Natural killer cell treated with Interleukin-12 subunit alpha and Interleukin-12 subunit beta and Interleukin-15 and Interleukin-18, amount 100 ng/mL, for 72 hours (primary cell): ENCODE results near the gene TAS2R38. TPM values are rescaled to one million over a fixed set of nuclear protein-coding genes. Genes with fewer than 3 reads are reported as not detected.

Experiments
- ATAC-seq, 2 donors: fragments of 150-1000 bp; cut with Tn5 transposase in 1 of 2; sonication (Bioruptor Pico), chemical (Tn5 transposase) in 1 of 2; 2 replicates each; pipeline ENCODE4 v1.10.0; 2021
- DNase-seq: peaks from one replicate; pipeline ENCODE4 v3.0.0; 2022; ENCODE audit warnings: low spot score
- H3K27ac Mint-ChIP-seq, 2 donors: 1 replicate in 1 of 2; 2 replicates in 1 of 2; pipeline ENCODE4 v1.8.0; 2022; ENCODE audit warnings: mixed read lengths in 2 of 2, mild to moderate bottlenecking in 1 of 2, moderate library complexity in 1 of 2
- H3K27me3 Mint-ChIP-seq, 2 donors: 1 replicate in 1 of 2; 2 replicates in 1 of 2; pipeline ENCODE4 v1.8.0; 2022; ENCODE audit warnings: mixed read lengths in 2 of 2
- H3K36me3 Mint-ChIP-seq: one replicate; pipeline ENCODE4 v1.8.0; 2022; ENCODE audit warnings: mixed read lengths
- H3K4me1 Mint-ChIP-seq, 2 donors: 1 replicate in 1 of 2; 2 replicates in 1 of 2; pipeline ENCODE4 v1.8.0; 2022; ENCODE audit warnings: low read depth in 2 of 2, mixed read lengths in 2 of 2, mild to moderate bottlenecking in 1 of 2
- H3K4me3 Mint-ChIP-seq: one replicate; pipeline ENCODE4 v1.8.0; 2022; ENCODE audit warnings: mixed read lengths
- H3K9me3 Mint-ChIP-seq: 2 replicates; pipeline ENCODE4 v1.8.0; 2022; ENCODE audit warnings: mixed read lengths
- total RNA-seq, 2 donors: library from RNA; stranded (reverse); gene quantifications; one replicate each; pipeline ENCODE4 v1.2.3, GENCODE V29; 2022

TAS2R38 gene
- not detected for total RNA-seq

GRCh38 chr7:141973673-141974072 lies at the start of gene TAS2R38:
Gene TAS2R38 (minus strand): TSS chr7:141973773. CDS start chr7:141973689, 84 bp downstream.
- Mint-ChIP-seq H3K27ac (no peak within 1 kb of the TSS), H3K36me3 (no peaks in the 10 kb centered on the region), H3K9me3 (no peaks in the 10 kb centered on the region), H3K4me3 (no peak within 1 kb of the TSS), H3K27me3 (no peaks in the 10 kb centered on the region), H3K4me1 (peaks cover 5 to 18% of the 10 kb centered on the region in 2 donors)
- DNase-seq (no peak), ATAC-seq (no peak)

- ATAC-seq: no peak
- no peak for DNase-seq
- Mint-ChIP-seq H3K27ac (peak overlapping the region; percentile 36 to 84), H3K36me3 (no peaks in the 10 kb centered on the region), H3K4me1 (peaks cover 15 to 31% of the 10 kb centered on the region in 2 donors), H3K4me3 (peak overlapping the region; percentile 40), H3K9me3 (no peaks in the 10 kb centered on the region), H3K27me3 (no peaks in the 10 kb centered on the region)
These were observed 44.6 kb upstream of the TAS2R38 start for GRCh38 chr7:142018154-142018553.

DNA sequence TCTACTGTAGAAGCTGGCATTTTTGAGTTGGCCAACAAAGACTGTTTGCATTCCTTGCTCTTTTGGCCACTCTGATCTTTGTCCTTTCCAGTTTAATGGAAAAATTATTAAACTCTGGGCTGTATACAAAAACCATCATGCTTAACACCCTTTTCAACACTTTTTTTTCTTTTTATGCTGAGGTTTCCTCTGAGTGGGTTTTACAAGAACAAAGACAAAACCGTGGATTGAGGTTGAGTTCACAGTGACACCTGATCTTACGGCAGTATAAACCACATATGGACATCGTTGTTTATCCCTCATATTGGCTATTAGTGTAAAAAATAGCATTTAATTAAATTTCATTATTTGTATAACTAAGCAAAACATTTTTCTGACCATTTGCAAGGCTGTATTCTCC lies 43.9 kb upstream of the TAS2R38 start:
- H3K4me1 Mint-ChIP-seq: peaks cover 22 to 37% of the 10 kb centered on the region in 2 donors
- DNase-seq (no peak), ATAC-seq (no peak)
- peak overlapping the region; percentile 17 to 84 for H3K27ac Mint-ChIP-seq
- H3K9me3 Mint-ChIP-seq: no peaks in the 10 kb centered on the region
- H3K27me3 Mint-ChIP-seq: no peaks in the 10 kb centered on the region
- H3K4me3 Mint-ChIP-seq: peak overlapping the region; percentile 47
- H3K36me3 Mint-ChIP-seq: no peaks in the 10 kb centered on the region

- peak; percentile 57 to 84 for ATAC-seq
- H3K27me3 Mint-ChIP-seq: no peaks in the 10 kb centered on the region
These were observed 39.4 kb upstream of the TAS2R38 start for GRCh38 chr7:142012825-142013511.

DNA sequence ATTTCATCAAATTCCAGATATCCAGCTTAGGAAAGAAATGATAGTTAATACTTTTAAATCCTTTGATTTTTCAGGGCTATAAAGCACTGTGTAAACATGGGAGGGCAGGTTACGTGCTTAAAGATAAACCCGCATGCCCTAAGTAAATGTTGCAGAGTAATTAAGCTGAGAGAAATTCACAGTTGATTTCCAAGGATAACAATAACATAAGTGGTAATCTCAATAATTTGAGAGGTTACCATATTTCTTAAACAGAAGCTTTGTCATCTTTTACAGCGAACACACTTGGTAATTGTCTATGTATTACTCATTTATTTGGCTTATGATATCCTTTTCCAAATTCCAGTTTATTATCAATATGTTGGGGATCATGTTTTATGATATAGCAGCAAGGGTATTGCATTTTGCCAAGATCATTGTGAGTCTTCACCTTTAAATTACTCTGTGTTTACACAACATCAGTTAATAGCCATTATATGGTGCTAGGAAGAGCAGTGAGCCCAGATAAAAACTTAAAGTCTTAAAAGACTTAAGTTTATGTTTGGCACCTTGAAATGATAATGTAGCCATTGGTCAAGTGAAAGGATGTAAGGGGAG lies 37.5 kb upstream of the TAS2R38 start:
- DNase-seq (no peak), ATAC-seq (no peak)
- H3K27me3 Mint-ChIP-seq: no peaks in the 10 kb centered on the region
- H3K27ac Mint-ChIP-seq: no peak overlapping the region
- no peak overlapping the region for H3K4me3 Mint-ChIP-seq
- H3K4me1 Mint-ChIP-seq: peaks cover 14 to 36% of the 10 kb centered on the region in 2 donors
- H3K9me3 Mint-ChIP-seq: no peaks in the 10 kb centered on the region
- H3K36me3 Mint-ChIP-seq: no peaks in the 10 kb centered on the region

More at GRCh38 chr7:142012825-142013511, 39.4 kb upstream of the TAS2R38 start:
- H3K4me1 Mint-ChIP-seq: peaks cover 17 to 35% of the 10 kb centered on the region in 2 donors
- H3K9me3 Mint-ChIP-seq: no peaks in the 10 kb centered on the region
- H3K27ac Mint-ChIP-seq: peak overlapping the region; percentile 36 to 84
- DNase-seq: no peak
- peak overlapping the region; percentile 53 for H3K4me3 Mint-ChIP-seq
- H3K36me3 Mint-ChIP-seq: no peaks in the 10 kb centered on the region

- Mint-ChIP-seq H3K27ac (no peak overlapping the region), H3K4me3 (no peak overlapping the region), H3K36me3 (no peaks in the 10 kb centered on the region), H3K27me3 (no peaks in the 10 kb centered on the region), H3K9me3 (no peaks in the 10 kb centered on the region), H3K4me1 (peaks cover 14 to 29% of the 10 kb centered on the region in 2 donors)
- no peak for DNase-seq
- no peak for ATAC-seq
These were observed 35.6 kb upstream of the TAS2R38 start for GRCh38 chr7:142009187-142009586.

- no peaks in the 10 kb centered on the region for H3K27me3 Mint-ChIP-seq
- H3K4me3 Mint-ChIP-seq: peak overlapping the region; percentile 16
- no peak for ATAC-seq
- H3K36me3 Mint-ChIP-seq: no peaks in the 10 kb centered on the region
- H3K27ac Mint-ChIP-seq: peak overlapping the region in 1 of 2 donors; percentile 68
- H3K4me1 Mint-ChIP-seq: peaks cover 6 to 24% of the 10 kb centered on the region in 2 donors
- no peak for DNase-seq
- no peaks in the 10 kb centered on the region for H3K9me3 Mint-ChIP-seq
These were observed 33.0 kb upstream of the TAS2R38 start for GRCh38 chr7:142006577-142006976.

GRCh38 chr7:142002179-142002578 lies 28.6 kb upstream of the TAS2R38 start:
- DNase-seq: no peak
- no peak overlapping the region for H3K4me3 Mint-ChIP-seq
- no peaks in the 10 kb centered on the region for H3K36me3 Mint-ChIP-seq
- no peaks in the 10 kb centered on the region for H3K9me3 Mint-ChIP-seq
- ATAC-seq: no peak
- no peak overlapping the region for H3K27ac Mint-ChIP-seq
- no peaks in the 10 kb centered on the region for H3K27me3 Mint-ChIP-seq
- H3K4me1 Mint-ChIP-seq: peaks cover 6 to 20% of the 10 kb centered on the region in 2 donors

GRCh38 chr7:142001163-142001874 lies 27.7 kb upstream of the TAS2R38 start:
- Mint-ChIP-seq H3K27me3 (peaks cover 0 to 8% of the 10 kb centered on the region in 2 donors), H3K4me3 (no peak overlapping the region), H3K9me3 (no peaks in the 10 kb centered on the region), H3K4me1 (peaks cover 6 to 17% of the 10 kb centered on the region in 2 donors), H3K27ac (no peak overlapping the region), H3K36me3 (peaks cover 6% of the 10 kb centered on the region)
- ATAC-seq (no peak), DNase-seq (no peak)

DNA sequence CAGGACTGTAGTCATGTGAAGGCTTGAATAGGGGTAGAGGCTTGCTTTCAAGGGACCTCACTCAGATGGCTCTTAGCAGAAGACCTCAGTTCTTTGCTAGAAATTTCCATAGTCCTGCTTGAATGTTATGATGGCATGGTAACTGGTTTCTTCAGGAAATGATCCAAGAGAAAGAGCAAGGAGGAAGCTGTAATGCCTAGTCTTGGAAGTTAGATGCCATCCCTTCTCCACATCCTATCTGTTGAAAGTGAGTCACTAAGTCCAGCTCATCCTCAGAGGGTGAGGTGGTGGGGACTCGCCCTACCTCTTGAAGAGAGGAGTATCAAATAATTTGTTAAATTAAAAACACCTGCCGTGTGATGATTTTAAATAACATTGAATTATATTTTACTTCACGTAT lies 26.7 kb upstream of the TAS2R38 start:
- no peak for DNase-seq
- H3K4me3 Mint-ChIP-seq: no peak overlapping the region
- H3K4me1 Mint-ChIP-seq: peaks cover 7 to 22% of the 10 kb centered on the region in 2 donors
- peaks cover 7% of the 10 kb centered on the region for H3K36me3 Mint-ChIP-seq
- H3K9me3 Mint-ChIP-seq: no peaks in the 10 kb centered on the region
- H3K27ac Mint-ChIP-seq: no peak overlapping the region
- H3K27me3 Mint-ChIP-seq: peaks cover 0 to 10% of the 10 kb centered on the region in 2 donors
- no peak for ATAC-seq

- peaks cover 7% of the 10 kb centered on the region for H3K36me3 Mint-ChIP-seq
- no peak overlapping the region for H3K4me3 Mint-ChIP-seq
- ATAC-seq: no peak
- H3K27ac Mint-ChIP-seq: no peak overlapping the region
- H3K4me1 Mint-ChIP-seq: peaks cover 7 to 31% of the 10 kb centered on the region in 2 donors
- H3K9me3 Mint-ChIP-seq: no peaks in the 10 kb centered on the region
- no peak for DNase-seq
- H3K27me3 Mint-ChIP-seq: peaks cover 0 to 10% of the 10 kb centered on the region in 2 donors
These were observed 25.6 kb upstream of the TAS2R38 start for GRCh38 chr7:141999058-141999623.

GRCh38 chr7:141993354-141993753 lies 19.8 kb upstream of the TAS2R38 start:
- peaks cover 0 to 10% of the 10 kb centered on the region in 2 donors for H3K27me3 Mint-ChIP-seq
- peaks cover 7% of the 10 kb centered on the region for H3K36me3 Mint-ChIP-seq
- DNase-seq: no peak
- no peaks in the 10 kb centered on the region for H3K9me3 Mint-ChIP-seq
- no peak overlapping the region for H3K4me3 Mint-ChIP-seq
- H3K27ac Mint-ChIP-seq: no peak overlapping the region
- peaks cover 19 to 45% of the 10 kb centered on the region in 2 donors for H3K4me1 Mint-ChIP-seq
- no peak for ATAC-seq

GRCh38 chr7:141992688-141993087 lies 19.1 kb upstream of the TAS2R38 start:
- Mint-ChIP-seq H3K4me1 (peaks cover 19 to 43% of the 10 kb centered on the region in 2 donors), H3K4me3 (no peak overlapping the region), H3K9me3 (no peaks in the 10 kb centered on the region), H3K27ac (peak overlapping the region in 1 of 2 donors; percentile 39), H3K36me3 (peaks cover 7% of the 10 kb centered on the region), H3K27me3 (peaks cover 0 to 10% of the 10 kb centered on the region in 2 donors)
- DNase-seq: no peak
- ATAC-seq: no peak
